Measurements from ENCODE around the gene KCNN4.
A peak's percentile ranks its signal among the peaks of the same experiment; 100 is the strongest.

The KCNN4 gene

GRCh38 chr19:43797118-43797517 lies 16.3 kb upstream of the KCNN4 start:
- TF ChIP-seq TAF1 (IDR thresholded peaks at IDR 0.05; ENCODE audit: borderline replicate concordance, low read depth, low read length) = no peak
- TF ChIP-seq POLR2A (IDR thresholded peaks at IDR 0.05; ENCODE audit: low read depth, low read length) = no peak
- TF ChIP-seq POLR2AphosphoS5 (IDR thresholded peaks at IDR 0.05; ENCODE audit: low read depth, low read length) = no peak
- FAIRE-seq = no peak
- DNase-seq (ENCODE audit: insufficient read length) = no peak

GRCh38 chr19:43790587-43790986 lies 9.8 kb upstream of the KCNN4 start:
- no peak for DNase-seq (ENCODE audit: insufficient read length)
- peak; percentile 62 for FAIRE-seq
- TF ChIP-seq TAF1 (IDR thresholded peaks at IDR 0.05; ENCODE audit: borderline replicate concordance, low read depth, low read length) (no peak), POLR2A (IDR thresholded peaks at IDR 0.05; ENCODE audit: low read depth, low read length) (no peak), POLR2AphosphoS5 (IDR thresholded peaks at IDR 0.05; ENCODE audit: low read depth, low read length) (no peak)

- FAIRE-seq (peak; percentile 42), DNase-seq (ENCODE audit: insufficient read length) (no peak)
- TF ChIP-seq POLR2AphosphoS5 (IDR thresholded peaks at IDR 0.05; ENCODE audit: low read depth, low read length) (no peak), POLR2A (IDR thresholded peaks at IDR 0.05; ENCODE audit: low read depth, low read length) (no peak), TAF1 (IDR thresholded peaks at IDR 0.05; ENCODE audit: borderline replicate concordance, low read depth, low read length) (no peak)
These were observed 8.3 kb upstream of the KCNN4 start for GRCh38 chr19:43789029-43789428.

GRCh38 chr19:43786665-43787064 lies 5.9 kb upstream of the KCNN4 start:
- TF ChIP-seq POLR2AphosphoS5 (IDR thresholded peaks at IDR 0.05; ENCODE audit: low read depth, low read length) (no peak), POLR2A (IDR thresholded peaks at IDR 0.05; ENCODE audit: low read depth, low read length) (no peak), TAF1 (IDR thresholded peaks at IDR 0.05; ENCODE audit: borderline replicate concordance, low read depth, low read length) (no peak)
- no peak for FAIRE-seq

GRCh38 chr19:43784981-43785808 lies 4.4 kb upstream of the KCNN4 start:
- FAIRE-seq (peak; percentile 70), DNase-seq (ENCODE audit: insufficient read length) (no peak)
- TF ChIP-seq TAF1 (IDR thresholded peaks at IDR 0.05; ENCODE audit: borderline replicate concordance, low read depth, low read length) (no peak), POLR2A (IDR thresholded peaks at IDR 0.05; ENCODE audit: low read depth, low read length) (no peak), POLR2AphosphoS5 (IDR thresholded peaks at IDR 0.05; ENCODE audit: low read depth, low read length) (no peak)

More at GRCh38 chr19:43786665-43787064, 5.9 kb upstream of the KCNN4 start:
- DNase-seq (ENCODE audit: insufficient read length) = no peak

GRCh38 chr19:43784241-43784980 lies 3.6 kb upstream of the KCNN4 start:
- FAIRE-seq (peak; percentile 87), DNase-seq (ENCODE audit: insufficient read length) (peak; percentile 38)
- TF ChIP-seq POLR2A (IDR thresholded peaks at IDR 0.05; ENCODE audit: low read depth, low read length) = peak; percentile 40; the same call in 1 of the 2 replicates
- peak; percentile 55; the same call in 1 of the 2 replicates for TF ChIP-seq POLR2AphosphoS5 (IDR thresholded peaks at IDR 0.05; ENCODE audit: low read depth, low read length)
- no peak for TF ChIP-seq TAF1 (IDR thresholded peaks at IDR 0.05; ENCODE audit: borderline replicate concordance, low read depth, low read length)

- DNase-seq (ENCODE audit: insufficient read length) (no peak), FAIRE-seq (no peak)
- no peak for TF ChIP-seq TAF1 (IDR thresholded peaks at IDR 0.05; ENCODE audit: borderline replicate concordance, low read depth, low read length)
- no peak for TF ChIP-seq POLR2A (IDR thresholded peaks at IDR 0.05; ENCODE audit: low read depth, low read length)
- TF ChIP-seq POLR2AphosphoS5 (IDR thresholded peaks at IDR 0.05; ENCODE audit: low read depth, low read length) = no peak
These were observed 2.9 kb upstream of the KCNN4 start for GRCh38 chr19:43783636-43784035.

- FAIRE-seq = peak; percentile 38
- DNase-seq (ENCODE audit: insufficient read length) = peak; percentile 23
- TF ChIP-seq POLR2A (IDR thresholded peaks at IDR 0.05; ENCODE audit: low read depth, low read length) (peak; percentile 45; the same call in 1 of the 2 replicates), POLR2AphosphoS5 (IDR thresholded peaks at IDR 0.05; ENCODE audit: low read depth, low read length) (no peak), TAF1 (IDR thresholded peaks at IDR 0.05; ENCODE audit: borderline replicate concordance, low read depth, low read length) (no peak)
These were observed 2.0 kb upstream of the KCNN4 start for GRCh38 chr19:43782689-43783231.

- FAIRE-seq (no peak), DNase-seq (ENCODE audit: insufficient read length) (no peak)
- no peak for TF ChIP-seq POLR2AphosphoS5 (IDR thresholded peaks at IDR 0.05; ENCODE audit: low read depth, low read length)
- no peak for TF ChIP-seq TAF1 (IDR thresholded peaks at IDR 0.05; ENCODE audit: borderline replicate concordance, low read depth, low read length)
- TF ChIP-seq POLR2A (IDR thresholded peaks at IDR 0.05; ENCODE audit: low read depth, low read length) = no peak
These were observed 1.5 kb upstream of the KCNN4 start for GRCh38 chr19:43782311-43782660.

GRCh38 chr19:43781630-43782310 lies 997 bp upstream of the KCNN4 start:
- no peak for TF ChIP-seq POLR2AphosphoS5 (IDR thresholded peaks at IDR 0.05; ENCODE audit: low read depth, low read length)
- no peak for TF ChIP-seq TAF1 (IDR thresholded peaks at IDR 0.05; ENCODE audit: borderline replicate concordance, low read depth, low read length)
- no peak for TF ChIP-seq POLR2A (IDR thresholded peaks at IDR 0.05; ENCODE audit: low read depth, low read length)
- DNase-seq (ENCODE audit: insufficient read length) (no peak), FAIRE-seq (no peak)

- FAIRE-seq (no peak), DNase-seq (ENCODE audit: insufficient read length) (no peak)
- no peak for TF ChIP-seq POLR2AphosphoS5 (IDR thresholded peaks at IDR 0.05; ENCODE audit: low read depth, low read length)
- no peak for TF ChIP-seq TAF1 (IDR thresholded peaks at IDR 0.05; ENCODE audit: borderline replicate concordance, low read depth, low read length)
- no peak for TF ChIP-seq POLR2A (IDR thresholded peaks at IDR 0.05; ENCODE audit: low read depth, low read length)
These were observed 953 bp downstream of the KCNN4 start for GRCh38 chr19:43779820-43780219.
